AML-193 (cell line): ENCODE measurements around the gene SMIM9.
"Not testable (repeated sequence)": the region's sequence is repeated elsewhere in the genome, so short reads cannot be mapped to it uniquely, and the experiment has no call there.

Experiments
- DNase-seq, 2 experiments: peaks; one replicate each; lab custom pipeline; 2025; lab: John Stamatoyannopoulos, UW

The SMIM9 gene

DNA sequence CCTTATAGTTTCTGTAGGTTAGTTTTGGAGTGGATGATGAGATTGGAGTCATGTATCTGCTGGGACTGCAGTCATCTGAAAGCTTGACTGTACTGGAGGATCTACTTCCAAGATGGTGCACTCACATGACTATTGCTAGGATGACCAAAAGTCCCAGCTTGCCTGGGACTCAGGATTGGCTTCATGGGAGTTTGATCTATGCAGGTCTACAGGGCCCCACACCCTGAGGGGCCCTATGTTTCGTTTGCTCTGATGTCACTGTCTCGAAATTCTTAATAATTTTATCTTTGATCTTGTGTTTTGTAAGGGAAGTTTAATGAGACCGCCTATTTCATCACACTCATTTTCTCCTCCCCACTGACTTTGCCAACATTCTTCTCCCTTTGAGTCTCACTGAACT, at the start of gene SMIM9:
Gene SMIM9, minus strand, starts transcription at position 101 of the 400 bp plus-strand sequence. CDS start 3,806 bp downstream, outside the sequence.
- no peak for DNase-seq

DNA sequence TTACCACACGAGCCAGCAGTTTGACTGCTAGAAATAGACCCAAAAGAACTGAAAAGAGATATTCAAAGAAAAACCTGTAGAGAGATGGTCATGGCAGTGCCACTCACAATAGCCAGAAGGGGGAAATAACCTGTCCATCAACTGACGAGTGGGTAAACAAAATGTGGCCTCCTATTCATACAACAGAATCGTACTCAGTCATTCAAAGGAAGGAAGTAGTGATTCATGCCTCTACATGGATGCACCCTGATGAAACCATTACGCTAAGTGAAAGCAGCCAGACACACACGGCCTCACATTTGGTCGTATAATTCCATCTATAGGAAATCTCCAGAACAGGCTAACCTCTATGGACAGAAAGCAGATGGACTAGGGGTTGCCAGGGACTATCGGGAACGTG, 49.6 kb upstream of the SMIM9 start:
- DNase-seq, result not testable (repeated sequence)

GRCh38 chrX:154873329-154873728, 38.9 kb upstream of the SMIM9 start:
- no peak for DNase-seq

DNA sequence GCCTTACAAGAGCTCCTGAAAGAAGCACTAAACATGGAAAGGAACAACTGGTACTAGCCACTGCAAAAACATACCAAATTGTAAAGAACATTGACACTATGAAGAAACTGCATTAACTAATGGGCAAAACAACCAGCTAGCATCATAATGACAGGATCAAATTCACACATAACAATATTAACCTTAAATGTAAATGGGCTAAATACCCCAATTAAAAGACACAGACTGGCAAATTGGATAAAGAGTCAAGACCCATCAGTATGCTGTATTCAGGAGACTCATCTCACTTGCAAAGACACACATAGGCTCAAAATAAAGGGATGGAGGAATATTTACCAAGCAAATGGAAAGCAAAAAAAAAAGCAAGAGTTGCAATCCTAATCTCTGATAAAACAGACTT, 34.1 kb upstream of the SMIM9 start:
- not testable (repeated sequence) for DNase-seq

DNA sequence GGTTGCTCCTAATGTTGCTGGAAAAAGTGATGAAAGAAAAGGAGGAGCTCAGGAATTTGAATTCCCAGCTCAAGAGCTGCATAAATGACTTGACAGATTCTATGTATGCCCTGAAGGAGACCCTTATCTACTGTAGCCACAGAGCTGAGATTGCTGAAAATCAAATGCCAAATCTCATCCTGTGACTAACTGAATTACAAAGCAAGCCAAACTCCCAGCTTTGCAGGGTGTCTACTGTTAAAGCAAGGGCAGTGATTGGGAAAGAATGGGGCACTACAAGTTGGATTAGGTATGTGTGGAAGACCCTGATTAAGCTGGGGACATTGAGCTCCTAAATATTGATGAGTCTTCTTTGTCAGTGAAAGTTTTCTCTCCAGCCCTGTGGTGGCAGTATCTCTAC, 20.8 kb upstream of the SMIM9 start:
- DNase-seq, result no peak

GRCh38 chrX:154850957-154851611, 16.6 kb upstream of the SMIM9 start:
- no peak for DNase-seq

GRCh38 chrX:154840856-154841255, 6.4 kb upstream of the SMIM9 start:
- DNase-seq, result peak; percentile 31 to 59

DNA sequence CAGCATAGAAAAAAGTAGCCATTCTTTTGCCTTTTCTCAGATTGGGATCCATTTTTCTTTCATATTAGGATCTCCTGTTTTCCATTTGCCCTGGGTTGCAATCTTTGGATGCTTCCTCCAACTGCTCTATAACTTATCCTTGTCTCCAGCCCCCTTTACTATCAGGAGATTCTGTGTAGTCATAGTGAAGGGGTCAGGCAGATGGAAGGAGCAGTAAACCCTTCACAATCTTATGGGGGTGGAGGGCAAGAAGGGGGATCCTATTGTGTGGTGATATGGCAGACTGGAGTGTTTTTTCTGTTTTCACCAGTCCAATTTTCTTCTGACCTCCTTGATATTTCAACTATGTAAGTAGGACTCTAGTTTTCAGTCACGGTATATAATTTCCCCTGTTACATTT, 1.7 kb upstream of the SMIM9 start:
- DNase-seq, result no peak

GRCh38 chrX:154833746-154834274, 652 bp downstream of the SMIM9 start:
- no peak for DNase-seq

- DNase-seq, result no peak
These were observed 4.5 kb downstream of the SMIM9 start for GRCh38 chrX:154829926-154830442.

- no peak for DNase-seq
These were observed 5.3 kb downstream of the SMIM9 start for GRCh38 chrX:154829134-154829533.

DNA sequence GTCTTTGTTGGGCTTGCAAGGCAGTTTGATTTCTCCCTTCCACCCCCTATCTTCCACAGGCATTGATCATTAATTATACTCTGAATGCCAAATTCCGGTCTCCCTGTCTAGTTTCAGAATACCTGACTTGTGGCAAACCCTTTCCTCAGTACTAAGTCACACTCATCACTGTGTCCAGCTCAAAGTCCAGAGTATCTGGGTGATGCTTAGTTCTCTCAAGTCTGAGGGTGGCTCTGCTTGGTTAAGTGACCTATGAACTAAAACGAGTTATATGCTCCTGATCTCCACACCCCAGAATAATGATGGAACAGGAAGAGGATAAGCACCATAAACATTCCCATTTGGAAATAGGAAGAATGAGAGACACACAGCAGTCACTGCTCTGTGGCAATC, 6.5 kb downstream of the SMIM9 start:
- DNase-seq, result no peak

DNA sequence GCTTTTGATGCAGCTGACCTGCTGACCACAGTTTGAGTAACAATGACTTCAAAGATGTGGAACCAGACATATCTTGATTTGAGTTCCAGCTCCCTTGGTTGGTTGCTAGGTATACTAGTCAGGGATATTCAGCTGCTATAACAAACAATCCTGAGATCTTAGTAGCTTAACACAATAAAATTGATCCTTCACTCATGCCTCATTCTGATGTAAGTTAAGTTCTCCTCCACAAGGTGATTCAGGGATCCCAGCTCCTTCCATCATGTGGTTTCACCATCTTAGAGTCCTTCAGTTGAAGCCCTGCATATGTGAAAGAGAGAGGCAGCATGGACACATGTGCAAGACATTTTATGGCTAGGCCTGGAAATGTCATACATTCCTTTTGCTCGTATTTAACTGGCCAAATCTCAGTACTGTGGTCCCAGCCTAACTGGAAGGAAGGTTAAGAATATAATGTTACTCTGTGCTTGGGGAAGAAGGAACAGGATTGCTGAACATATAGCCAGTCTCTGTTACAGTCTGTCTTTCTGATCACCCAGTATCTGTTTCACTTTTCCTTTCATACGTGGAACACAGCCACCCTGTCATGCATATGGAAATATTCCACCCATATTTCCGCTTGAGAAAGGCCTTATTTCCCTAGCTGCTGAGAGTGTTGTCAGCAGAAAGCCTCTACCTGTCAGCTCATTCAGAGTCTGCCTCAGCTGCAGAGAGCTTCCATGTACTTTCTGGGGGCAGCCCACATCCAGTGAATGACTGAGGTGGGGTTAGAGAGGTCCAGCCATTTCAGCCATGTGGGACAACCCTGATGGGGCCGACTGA, 7.1 kb downstream of the SMIM9 start:
- no peak for DNase-seq

- not testable (repeated sequence) for DNase-seq
These were observed 8.9 kb downstream of the SMIM9 start for GRCh38 chrX:154825586-154825985.

DNA sequence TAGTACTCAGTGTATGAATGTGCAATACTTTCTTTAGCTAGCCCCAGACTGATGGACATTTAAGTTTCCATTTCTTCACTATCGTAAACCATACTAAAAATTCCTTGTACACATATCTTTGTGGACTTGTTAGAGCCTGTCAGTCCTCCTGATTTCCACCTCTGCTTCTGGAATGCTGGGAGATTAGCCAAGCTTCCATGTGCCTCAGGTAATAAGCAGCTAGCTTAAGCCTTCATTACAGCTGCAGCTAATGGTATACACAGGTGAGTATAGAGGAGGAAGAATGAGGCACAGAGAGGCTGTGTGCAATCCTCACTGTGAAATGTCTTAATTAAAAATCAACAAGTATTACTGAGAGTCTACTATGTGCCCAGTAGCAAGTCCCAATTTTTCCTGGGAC, 9.8 kb downstream of the SMIM9 start:
- no peak for DNase-seq

- no peak for DNase-seq
These were observed 12.4 kb downstream of the SMIM9 start for GRCh38 chrX:154822029-154822428.

GRCh38 chrX:154821523-154821922, 12.9 kb downstream of the SMIM9 start:
- no peak for DNase-seq

DNA sequence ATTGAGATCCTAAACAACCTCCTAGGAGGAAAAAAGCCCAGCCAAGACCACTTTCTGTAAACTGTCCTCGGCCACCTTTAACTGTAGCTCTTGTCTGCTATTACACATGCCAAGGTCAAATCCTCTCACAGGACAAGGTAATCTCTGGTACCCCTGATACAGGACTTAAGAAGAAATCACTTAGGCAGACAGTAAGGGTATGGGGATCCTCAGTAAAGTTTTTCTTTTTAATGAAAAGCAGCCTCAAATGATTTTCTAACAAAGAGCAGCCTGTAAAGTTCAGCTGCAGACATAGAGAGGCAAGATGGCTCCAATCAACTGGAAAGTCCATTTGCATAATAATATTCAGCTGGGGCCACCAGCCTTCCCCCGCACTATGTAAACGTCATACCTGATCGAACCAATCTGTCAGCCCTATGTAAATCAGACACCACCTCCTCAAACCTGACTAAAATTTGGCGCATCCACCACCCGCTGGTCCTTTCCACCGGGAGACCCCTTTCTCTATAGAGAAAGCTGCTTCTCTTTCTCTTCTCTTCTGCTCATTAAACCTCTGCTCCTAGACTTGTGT, 14.6 kb downstream of the SMIM9 start:
- DNase-seq, result no peak

GRCh38 chrX:154818916-154819770, 15.3 kb downstream of the SMIM9 start:
- DNase-seq, result no peak

- DNase-seq, result not testable (repeated sequence)
These were observed 17.3 kb downstream of the SMIM9 start for GRCh38 chrX:154817048-154817618.

- DNase-seq, result not testable (repeated sequence)
These were observed 18.1 kb downstream of the SMIM9 start for GRCh38 chrX:154816326-154816898.
